HG02840 (cell line): ENCODE results near the gene ZNF207.
"Not testable (repeated sequence)": the region's sequence is repeated elsewhere in the genome, so short reads cannot be mapped to it uniquely, and the experiment has no call there.

Source experiments
- ATAC-seq: cut with Tn5 transposase; IDR thresholded peaks from one replicate; pipeline ENCODE4 v1.9.1; 2021; ENCODE audit warnings: mild to moderate bottlenecking, moderate library complexity, moderate number of reproducible peaks; ENCODE audit not compliant: unreplicated experiment, low FRiP score

ZNF207 gene

GRCh38 chr17:32385121-32385520 is 35.2 kb downstream of the ZNF207 start:
- ATAC-seq, result no peak

- ATAC-seq, result no peak
Measured at GRCh38 chr17:32385971-32386370, 36.0 kb downstream of the ZNF207 start.

GRCh38 chr17:32386844-32387243 is 36.9 kb downstream of the ZNF207 start:
- ATAC-seq, result no peak

DNA sequence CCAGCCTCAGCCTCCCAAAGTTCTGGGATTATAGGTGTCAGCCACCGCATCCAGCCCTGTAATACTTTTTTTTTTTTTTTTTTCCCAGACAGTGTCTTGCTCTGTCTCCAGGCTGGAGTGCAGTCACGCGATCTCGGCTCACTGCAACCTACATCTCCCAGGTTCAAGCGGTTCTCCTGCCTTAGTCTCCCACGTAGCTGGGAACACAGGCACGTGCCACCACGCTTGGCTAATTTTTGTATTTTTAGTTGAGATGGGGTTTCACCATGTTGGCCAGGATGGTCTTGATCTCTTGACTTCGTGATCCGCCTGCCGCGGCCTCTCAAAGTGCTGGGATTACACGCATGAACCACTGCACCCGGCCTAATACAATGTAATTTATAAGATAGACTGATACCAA is 38.2 kb downstream of the ZNF207 start:
- ATAC-seq, result not testable (repeated sequence)

- ATAC-seq, result no peak
Measured at GRCh38 chr17:32388613-32389459, 38.9 kb downstream of the ZNF207 start.

DNA sequence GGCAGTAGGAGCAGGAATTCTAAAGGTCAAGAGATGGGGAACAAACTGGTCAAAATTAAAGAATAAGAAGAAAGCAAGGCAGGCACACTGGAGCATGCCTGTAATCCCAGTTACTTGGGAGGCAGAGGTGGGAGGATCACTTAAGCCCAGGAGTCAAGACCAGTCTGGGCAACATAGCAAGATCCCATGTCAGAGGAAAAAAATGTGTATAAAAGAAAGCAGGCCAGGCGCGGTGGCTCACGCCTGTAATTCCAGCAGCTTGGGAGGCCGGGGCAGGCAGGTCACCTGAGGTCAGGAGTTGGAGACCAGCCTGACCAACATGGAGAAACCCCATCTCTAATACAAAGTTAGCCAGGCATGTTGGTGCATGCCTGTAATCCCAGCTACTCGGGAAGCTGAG is 43.9 kb downstream of the ZNF207 start:
- ATAC-seq, result no peak

DNA sequence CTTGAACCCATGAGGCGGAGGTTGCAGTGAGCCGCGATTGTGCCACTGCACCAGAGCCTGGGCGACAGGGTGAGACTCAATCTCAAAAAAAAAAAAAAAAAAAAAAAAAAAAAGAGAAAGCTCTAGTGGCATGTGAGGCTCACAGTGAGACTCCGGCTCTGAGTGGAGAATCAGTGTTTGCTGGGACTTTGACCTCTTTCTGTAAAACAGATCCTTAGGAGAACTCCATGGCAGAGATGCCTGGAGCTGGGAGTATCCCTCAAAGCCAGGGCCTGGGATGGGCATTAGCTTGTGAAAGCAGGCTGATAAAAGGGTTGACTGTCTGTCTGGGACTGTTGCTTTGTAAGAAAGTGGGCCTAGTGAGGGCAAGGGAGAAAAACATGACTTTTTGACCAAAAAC is 46.4 kb downstream of the ZNF207 start:
- no peak for ATAC-seq

GRCh38 chr17:32398946-32399345 is 49.0 kb downstream of the ZNF207 start:
- no peak for ATAC-seq

GRCh38 chr17:32410085-32410484 is 60.1 kb downstream of the ZNF207 start:
- ATAC-seq, result not testable (repeated sequence)

DNA sequence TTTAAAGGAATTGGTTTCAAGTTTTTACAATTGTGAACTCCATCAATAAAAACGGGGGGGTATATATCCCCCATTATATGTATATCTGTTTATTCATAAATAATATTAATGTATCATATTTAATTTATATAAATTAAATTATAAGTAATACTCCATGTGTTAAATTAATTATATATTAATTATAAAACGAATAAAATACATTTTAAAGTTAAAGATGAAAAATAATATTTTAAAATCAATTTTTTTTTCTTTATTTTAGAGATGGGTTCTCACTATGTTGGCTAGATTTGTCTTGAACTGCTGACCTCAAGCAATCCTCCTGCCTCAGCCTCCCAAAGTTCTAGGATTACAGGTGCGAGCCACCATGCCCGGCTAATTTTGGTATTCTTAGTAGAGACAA is 76.9 kb downstream of the ZNF207 start:
- no peak for ATAC-seq

DNA sequence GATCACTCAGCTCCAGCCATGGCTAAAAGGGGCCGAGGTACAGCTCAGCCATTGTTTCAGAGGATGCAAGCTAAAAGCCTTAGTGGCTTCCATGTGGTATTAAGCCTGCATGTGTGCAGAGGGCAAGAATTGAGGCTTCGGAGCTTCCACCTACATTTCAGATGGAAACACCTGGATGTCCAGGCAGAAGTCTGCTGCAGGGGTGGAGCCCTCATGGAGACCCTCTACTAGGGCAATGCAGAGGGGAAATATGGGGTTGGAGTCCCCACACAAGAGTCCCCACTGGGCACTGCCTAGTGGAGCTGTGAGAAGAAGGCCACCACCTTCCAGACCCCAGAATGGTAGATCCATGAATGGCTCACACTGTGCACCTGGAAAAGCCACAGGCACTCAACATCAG is 79.6 kb downstream of the ZNF207 start:
- ATAC-seq, result no peak
